Hepatocyte (in vitro differentiated cells): Measurements from ENCODE around the gene RENBP.

Source experiments
- CTCF ChIP-seq: fragments of 200-600 bp; sonication (generic); IDR thresholded peaks from 2 replicates; pipeline ENCODE4 v1.5.1; 2016; ENCODE audit warnings: antibody characterized with exemption, mild to moderate bottlenecking; ENCODE audit not compliant: poor library complexity
- EZH2 ChIP-seq: fragments of 200-600 bp; sonication (generic); IDR thresholded peaks from 2 replicates; pipeline ENCODE4 v1.6.1; 2016; ENCODE audit warnings: antibody characterized with exemption, mild to moderate bottlenecking, borderline replicate concordance

GRCh38 chrX:153901753-153902140 lies 42.7 kb downstream of the RENBP start:
- TF ChIP-seq CTCF, result no peak
- no peak for TF ChIP-seq EZH2
